ENCODE measurements around the gene CALN1. TPM values are rescaled to one million over a fixed set of nuclear protein-coding genes. Genes with fewer than 3 reads are reported as not detected.

CALN1 gene
- total RNA-seq: not detected in 2 replicates

GRCh38 chr7:72412121-72412618 lies at the start of gene CALN1:
Gene CALN1, minus strand, starts transcription at chr7:72412338.

Data from smooth muscle cell of trachea (primary cell).